GM12891 (cell line): ENCODE measurements around the gene PRM3.
A peak's percentile ranks its signal among the peaks of the same experiment; 100 is the strongest.

Source experiments
- DNase-seq: peaks from one replicate; pipeline ENCODE4 v3.0.0; 2011; ENCODE audit warnings: low spot score; ENCODE audit not compliant: insufficient read length
- FAIRE-seq: peaks from 2 replicates; lab custom pipeline; 2011; peaks lifted over from hg19 to GRCh38; lab: Jason Lieb, UNC
- PAX5 ChIP-seq: IDR thresholded peaks from 2 replicates; pipeline ENCODE4 v1.6.1; 2011; ENCODE audit warnings: low read length, moderate library complexity, mild to moderate bottlenecking; ENCODE audit not compliant: insufficient read depth, severe bottlenecking
- POLR2A ChIP-seq: IDR thresholded peaks from 2 replicates; pipeline ENCODE4 v1.6.1; 2011; ENCODE audit warnings: low read depth, low read length, control low read depth
- POLR2AphosphoS5 ChIP-seq: IDR thresholded peaks from 2 replicates; pipeline ENCODE4 v1.6.1; 2011; ENCODE audit warnings: low read depth, low read length, control low read depth
- POU2F2 ChIP-seq: IDR thresholded peaks from 2 replicates; pipeline ENCODE4 v1.6.1; 2011; ENCODE audit warnings: low read depth, mild to moderate bottlenecking, control low read depth, low read length, moderate library complexity
- SPI1 ChIP-seq: IDR thresholded peaks from 2 replicates; pipeline ENCODE4 v1.6.1; 2011; ENCODE audit warnings: low read depth, low read length, control low read depth
- TAF1 ChIP-seq: IDR thresholded peaks from 2 replicates; pipeline ENCODE4 v1.6.1; 2011; ENCODE audit warnings: low read depth, low read length, control low read depth

The PRM3 gene

GRCh38 chr16:11283820-11284248 lies 10.4 kb upstream of the PRM3 start:
- no peak for TF ChIP-seq PAX5
- no peak for DNase-seq
- no peak for FAIRE-seq

GRCh38 chr16:11280616-11281522 lies 7.4 kb upstream of the PRM3 start, which contains the start of gene PRM1:
PRM1 (minus strand) TSS chr16:11281330; CDS start chr16:11281238, 92 bp downstream.
- TF ChIP-seq PAX5 (no peak), POU2F2 (no peak), SPI1 (no peak), TAF1 (no peak), POLR2AphosphoS5 (no peak), POLR2A (no peak)
- FAIRE-seq (no peak), DNase-seq (no peak)

DNA sequence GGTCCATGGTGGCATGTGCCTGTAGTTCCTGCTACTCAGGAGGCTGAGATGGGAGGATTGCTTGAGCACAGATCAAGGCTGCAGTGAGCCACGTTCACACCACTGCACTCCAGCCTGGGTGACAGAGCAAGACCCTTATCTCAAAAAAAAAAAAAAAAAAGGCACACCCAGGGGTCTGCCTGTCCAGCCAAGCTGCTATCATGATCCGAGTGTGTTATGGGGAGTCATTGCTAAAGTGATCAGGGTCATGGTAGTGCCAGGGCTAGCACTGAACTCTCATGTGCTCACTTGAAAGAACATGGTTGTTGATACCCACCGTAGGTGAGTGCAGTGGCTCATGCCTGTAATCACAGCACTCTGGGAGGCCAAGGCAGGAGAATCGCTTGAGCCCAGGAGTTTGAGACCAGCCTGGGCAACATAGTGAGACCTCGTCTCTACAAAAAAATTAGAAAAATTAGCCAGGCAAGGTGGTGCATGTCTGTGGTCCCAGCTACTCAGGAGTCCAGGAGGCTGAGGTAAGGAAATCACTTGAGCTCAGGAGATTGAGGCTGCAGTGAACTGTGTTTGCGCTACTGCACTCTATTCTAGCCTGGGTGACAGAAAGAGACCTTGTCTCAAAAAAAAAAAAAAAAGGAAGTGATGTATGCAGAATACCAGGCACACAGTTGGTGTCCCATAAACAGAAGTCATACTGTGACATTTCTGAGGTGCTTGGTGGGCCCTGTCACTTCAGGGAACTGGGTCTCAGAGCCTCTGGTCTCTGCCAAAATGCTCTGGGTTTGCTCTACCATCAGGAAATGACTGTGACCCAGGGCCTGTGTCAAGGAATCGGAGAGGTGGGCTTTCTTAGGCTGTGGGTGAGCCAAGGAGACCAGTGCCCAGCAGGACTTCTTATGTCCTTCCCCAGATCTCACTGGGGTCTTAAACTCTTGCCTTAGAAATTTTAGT lies 5.5 kb upstream of the PRM3 start:
- FAIRE-seq, result no peak
- DNase-seq, result no peak
- TF ChIP-seq SPI1 (peak; percentile 66), PAX5 (no peak), TAF1 (no peak), POU2F2 (no peak)

GRCh38 chr16:11277607-11278337 lies 4.3 kb upstream of the PRM3 start:
- FAIRE-seq, result no peak
- DNase-seq, result no peak
- no peak for TF ChIP-seq POLR2A
- TF ChIP-seq PAX5, result no peak
- TF ChIP-seq POU2F2, result no peak
- no peak for TF ChIP-seq TAF1
- TF ChIP-seq SPI1, result no peak
- no peak for TF ChIP-seq POLR2AphosphoS5

DNA sequence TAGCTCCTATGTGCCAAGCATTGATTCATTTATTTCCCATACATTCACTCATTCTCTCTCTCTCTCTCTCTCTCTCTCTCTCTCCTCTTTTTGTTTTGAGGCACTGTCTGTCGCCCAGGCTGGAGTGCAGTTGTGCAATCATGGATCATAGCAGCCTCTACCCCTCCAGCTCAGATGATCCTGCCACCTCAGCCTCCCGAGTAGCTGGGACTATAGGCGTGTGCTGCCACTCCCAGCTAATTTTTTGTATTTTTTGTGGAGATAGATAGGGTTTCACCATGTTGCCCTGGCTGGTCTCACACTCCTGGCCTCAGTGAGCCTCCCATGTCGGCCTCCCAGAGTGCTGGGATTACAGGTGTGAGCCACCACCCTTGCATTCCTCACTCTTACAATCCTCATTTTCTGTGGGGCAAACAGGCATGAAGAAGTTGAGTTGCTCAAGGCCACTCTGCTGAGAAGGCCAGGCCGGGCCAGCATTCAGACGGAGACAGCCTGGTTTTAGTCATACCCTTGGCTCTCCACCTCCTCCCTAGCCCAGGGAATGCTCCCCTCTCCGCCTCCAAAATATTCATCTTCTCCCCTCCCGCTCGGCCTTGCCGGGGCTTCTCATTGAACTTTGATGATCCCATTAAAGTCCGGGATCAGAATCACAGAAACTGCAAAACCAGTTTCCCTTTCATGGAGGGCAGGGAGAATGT lies 3.6 kb upstream of the PRM3 start:
- TF ChIP-seq PAX5, result no peak
- no peak for TF ChIP-seq POLR2A
- no peak for TF ChIP-seq SPI1
- TF ChIP-seq TAF1, result no peak
- TF ChIP-seq POU2F2, result no peak
- no peak for TF ChIP-seq POLR2AphosphoS5
- DNase-seq (no peak), FAIRE-seq (no peak)

- FAIRE-seq (no peak), DNase-seq (no peak)
- no peak for TF ChIP-seq SPI1
- no peak for TF ChIP-seq PAX5
- no peak for TF ChIP-seq POU2F2
- no peak for TF ChIP-seq POLR2A
- TF ChIP-seq POLR2AphosphoS5, result no peak
- TF ChIP-seq TAF1, result no peak
Observed at GRCh38 chr16:11276143-11276895, 2.9 kb upstream of the PRM3 start, which contains the start of gene PRM2. PRM2 (minus strand) TSS chr16:11276480; CDS start chr16:11276370, 110 bp downstream.

GRCh38 chr16:11274964-11275363 lies 1.5 kb upstream of the PRM3 start:
- no peak for DNase-seq
- no peak for FAIRE-seq
- no peak for TF ChIP-seq POLR2AphosphoS5
- TF ChIP-seq POLR2A, result no peak
- no peak for TF ChIP-seq SPI1
- TF ChIP-seq TAF1, result no peak
- no peak for TF ChIP-seq PAX5
- no peak for TF ChIP-seq POU2F2
